OCI-LY1 (cell line): ENCODE data around the gene DCUN1D2.

Source experiments
- H2AFZ ChIP-seq: fragments of 200-600 bp; sonication (generic), shearing (Covaris generic); 2 replicates; pipeline ENCODE4 v1.6.0; 2014; ENCODE audit warnings: antibody characterized with exemption, mild to moderate bottlenecking, low read length
- H3F3A ChIP-seq: fragments of 200-600 bp; sonication (generic), shearing (Covaris generic); 2 replicates; pipeline ENCODE4 v1.6.0; 2014; ENCODE audit warnings: mild to moderate bottlenecking, antibody characterized with exemption, low read length, moderate library complexity; ENCODE audit not compliant: insufficient read depth
- H3K27ac ChIP-seq: fragments of 200-600 bp; sonication (generic); 2 replicates; pipeline ENCODE4 v1.5.1; 2014; ENCODE audit warnings: low read length, mixed run types, mild to moderate bottlenecking, low read depth; ENCODE audit not compliant: poor library complexity, severe bottlenecking
- H3K27me3 ChIP-seq: fragments of 200-600 bp; sonication (generic); 2 replicates; pipeline ENCODE4 v1.6.0; 2014; ENCODE audit warnings: antibody characterized with exemption, mild to moderate bottlenecking, low read length, moderate library complexity; ENCODE audit not compliant: insufficient read depth
- H3K36me3 ChIP-seq: fragments of 200-600 bp; sonication (generic); 2 replicates; pipeline ENCODE4 v1.6.1; 2014; ENCODE audit warnings: mild to moderate bottlenecking, antibody characterized with exemption, low read length, moderate library complexity, mixed read lengths; ENCODE audit not compliant: insufficient read depth
- H3K4me1 ChIP-seq: fragments of 200-600 bp; sonication (generic); 2 replicates; pipeline ENCODE4 v1.5.1; 2014; ENCODE audit warnings: mild to moderate bottlenecking, low read length, moderate library complexity; ENCODE audit not compliant: insufficient read depth, severe bottlenecking
- H3K4me2 ChIP-seq: fragments of 200-600 bp; sonication (generic), shearing (Covaris generic); 2 replicates; pipeline ENCODE4 v1.6.1; 2014; ENCODE audit warnings: low read length
- H3K4me3 ChIP-seq: fragments of 200-600 bp; sonication (generic); 2 replicates; pipeline ENCODE4 v1.5.1; 2014; ENCODE audit warnings: low read length, low read depth, mild to moderate bottlenecking, mixed read lengths; ENCODE audit not compliant: poor library complexity, severe bottlenecking
- H3K79me2 ChIP-seq: fragments of 200-600 bp; shearing (Covaris generic); 2 replicates; pipeline ENCODE4 v1.6.1; 2016; ENCODE audit warnings: mixed run types, low read length, mixed read lengths; ENCODE audit not compliant: insufficient read depth
- H3K9ac ChIP-seq: fragments of 200-600 bp; sonication (generic), shearing (Covaris generic); 2 replicates; pipeline ENCODE4 v1.6.1; 2014; ENCODE audit warnings: mild to moderate bottlenecking, low read length, mixed read lengths
- H3K9me2 ChIP-seq: fragments of 200-600 bp; sonication (generic), shearing (Covaris generic); 2 replicates; pipeline ENCODE4 v1.6.1; 2014; ENCODE audit warnings: low read depth, mild to moderate bottlenecking, low read length, mixed read lengths
- H3K9me3 ChIP-seq: fragments of 200-600 bp; shearing (Covaris generic); 2 replicates; pipeline ENCODE4 v1.6.1; 2014; ENCODE audit warnings: low read length, mixed read lengths
- H4K20me1 ChIP-seq: fragments of 200-600 bp; sonication (generic), shearing (Covaris generic); 2 replicates; pipeline ENCODE4 v1.6.0; 2016; ENCODE audit warnings: mild to moderate bottlenecking, low read length; ENCODE audit not compliant: insufficient read depth
- CTCF ChIP-seq: fragments of 200-600 bp; sonication (generic), shearing (Covaris generic); IDR thresholded peaks from 2 replicates; pipeline ENCODE4 v1.5.1; 2017; ENCODE audit warnings: mild to moderate bottlenecking, antibody characterized with exemption, low read length, moderate library complexity, mixed read lengths
- EZH2 ChIP-seq: fragments of 200-600 bp; sonication (generic), shearing (Covaris generic); IDR thresholded peaks from 2 replicates; pipeline ENCODE4 v1.8.0; 2017; ENCODE audit warnings: borderline replicate concordance, mixed run types, mild to moderate bottlenecking, antibody characterized with exemption, low read length, moderate library complexity, mixed read lengths

Gene DCUN1D2

DNA sequence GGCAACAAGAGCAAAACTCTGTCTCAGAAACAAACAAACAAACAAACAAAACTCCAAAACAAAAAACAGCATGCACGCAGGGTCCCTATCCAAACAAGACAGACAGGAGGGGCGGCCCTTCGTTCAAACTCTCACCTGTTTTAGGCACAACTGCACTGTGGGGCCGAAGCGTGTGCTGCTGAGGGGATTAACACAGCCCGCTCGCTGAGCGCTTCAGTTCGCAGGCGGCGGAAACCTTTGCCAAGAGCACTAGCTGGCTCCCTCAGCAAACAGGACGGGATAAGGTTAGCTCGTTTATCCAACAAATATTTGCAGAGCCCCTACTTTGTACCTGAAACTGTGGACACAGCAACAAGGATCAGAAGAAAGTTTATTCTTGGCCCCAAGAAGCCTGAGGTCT, 35.6 kb downstream of the DCUN1D2 start:
- no peak overlapping the region for H3K9ac ChIP-seq
- peaks cover 10% of the 10 kb centered on the region for H3K4me1 ChIP-seq
- no peak overlapping the region for H3K4me3 ChIP-seq
- no peak overlapping the region for H2AFZ ChIP-seq
- H3K27me3 ChIP-seq: no peaks in the 10 kb centered on the region
- no peaks in the 10 kb centered on the region for H3K9me3 ChIP-seq
- H3K4me2 ChIP-seq: no peak overlapping the region
- no peaks in the 10 kb centered on the region for H3K79me2 ChIP-seq
- TF ChIP-seq CTCF (no peak), EZH2 (no peak)
- peaks cover 49% of the 10 kb centered on the region for H3K36me3 ChIP-seq
- H3K27ac ChIP-seq: no peak overlapping the region
- H4K20me1 ChIP-seq: no peaks in the 10 kb centered on the region
- no peaks in the 10 kb centered on the region for H3F3A ChIP-seq
- no peaks in the 10 kb centered on the region for H3K9me2 ChIP-seq

DNA sequence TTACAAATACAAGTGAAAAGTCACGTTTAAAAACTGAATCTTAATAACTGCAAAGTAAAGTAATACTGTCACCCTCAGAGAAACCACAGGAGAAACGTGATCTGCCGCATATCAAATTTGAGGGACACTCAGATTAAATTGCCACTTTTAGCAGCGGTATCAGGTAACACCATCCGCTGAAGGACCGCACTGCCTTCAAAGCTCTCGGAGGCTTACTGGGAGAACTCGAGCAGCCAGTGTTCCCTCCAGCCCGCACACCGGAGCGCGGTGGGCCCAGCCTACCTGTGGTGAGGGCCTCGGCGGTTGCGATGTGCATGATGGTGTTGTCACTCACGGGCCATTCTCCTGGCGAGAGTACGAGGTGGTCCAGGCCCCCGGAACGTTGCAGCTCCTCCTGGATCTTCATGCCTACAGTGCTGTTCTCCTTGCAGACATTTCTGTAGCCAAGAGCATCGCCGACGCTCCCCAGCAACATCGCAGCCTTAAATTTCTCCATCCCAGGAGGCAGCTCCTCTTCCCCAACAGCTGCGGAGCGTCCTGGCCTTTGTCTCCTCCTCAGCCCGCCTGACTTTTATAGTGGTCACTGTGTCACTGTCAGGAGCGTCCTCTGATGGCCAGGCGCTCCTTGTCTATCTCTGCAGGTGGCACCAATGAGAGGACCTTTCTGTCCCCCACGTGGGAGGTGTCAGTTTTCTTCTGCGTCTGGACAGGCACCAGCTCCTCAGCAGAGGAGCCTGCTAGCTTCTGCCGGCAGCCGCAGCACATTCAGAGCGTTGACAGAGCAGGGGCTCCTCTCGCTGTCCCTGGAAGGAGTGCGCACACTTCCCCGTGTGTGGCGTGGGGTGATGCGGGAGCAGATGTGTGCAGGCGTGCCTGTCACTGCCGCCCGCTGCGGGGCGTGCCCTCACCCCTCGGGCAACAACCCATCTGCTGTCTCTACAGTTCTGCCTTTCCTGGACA, 37.3 kb downstream of the DCUN1D2 start, which contains the start of gene ADPRHL1:
ADPRHL1 (minus strand) TSS at position 547 of the 960 bp plus-strand sequence; CDS start at position 496, 51 bp downstream.
- H3K4me2 ChIP-seq: no peak within 1 kb of the TSS
- H3K36me3 ChIP-seq: peaks cover 32% of the 10 kb centered on the region
- peaks cover 21% of the 10 kb centered on the region for H3K4me1 ChIP-seq
- H3K4me3 ChIP-seq: no peak within 1 kb of the TSS
- H3K79me2 ChIP-seq: no peaks in the 10 kb centered on the region
- H3K27me3 ChIP-seq: no peaks in the 10 kb centered on the region
- TF ChIP-seq CTCF (no peak), EZH2 (no peak)
- no peaks in the 10 kb centered on the region for H3K9me3 ChIP-seq
- H2AFZ ChIP-seq: no peak within 1 kb of the TSS
- H4K20me1 ChIP-seq: no peaks in the 10 kb centered on the region
- H3F3A ChIP-seq: no peaks in the 10 kb centered on the region
- no peak within 1 kb of the TSS for H3K27ac ChIP-seq
- H3K9ac ChIP-seq: no peak within 1 kb of the TSS
- no peaks in the 10 kb centered on the region for H3K9me2 ChIP-seq

DNA sequence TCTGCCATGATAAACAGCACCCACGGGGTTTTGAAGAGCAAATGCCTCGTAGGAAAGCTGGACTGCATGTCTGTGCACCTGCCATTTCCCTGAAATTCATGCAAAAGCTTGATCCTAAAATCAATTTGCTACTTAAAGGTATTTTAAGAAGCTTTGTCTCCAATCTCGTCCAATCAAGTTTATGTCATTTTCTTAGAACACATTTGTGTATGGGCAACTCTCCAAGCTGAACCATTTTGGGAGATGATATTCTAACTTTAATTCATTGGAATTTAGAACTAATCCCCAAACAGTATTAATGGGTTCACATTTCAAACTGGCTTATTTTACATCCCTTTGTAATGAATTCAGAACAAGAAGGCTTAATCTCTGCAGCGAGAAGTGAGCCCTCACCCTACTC, 38.0 kb downstream of the DCUN1D2 start:
- Histone ChIP-seq H3K9ac (no peak overlapping the region), H3K36me3 (peaks cover 27% of the 10 kb centered on the region), H3F3A (no peaks in the 10 kb centered on the region), H3K4me1 (peaks cover 29% of the 10 kb centered on the region), H2AFZ (no peak overlapping the region), H3K79me2 (no peaks in the 10 kb centered on the region), H3K27me3 (no peaks in the 10 kb centered on the region), H3K27ac (no peak overlapping the region), H4K20me1 (no peaks in the 10 kb centered on the region), H3K9me2 (no peaks in the 10 kb centered on the region), H3K4me2 (no peak overlapping the region), H3K9me3 (no peaks in the 10 kb centered on the region), H3K4me3 (no peak overlapping the region)
- TF ChIP-seq CTCF (no peak), EZH2 (no peak)
